ENCODE measurements around the gene GNAT3. TPM values are rescaled to one million over a fixed set of nuclear protein-coding genes. Genes with fewer than 3 reads are reported as not detected.

The GNAT3 gene
- total RNA-seq, 1 experiment from 2014 or later: not detected

- Histone ChIP-seq H3K4me3 (replicated peaks in 1 of 2; ENCODE audit: low read depth in 1 of 2, low read length in 2 of 2) (no peak overlapping the region), H3K27ac (ENCODE audit: low read depth, low read length) (no peak overlapping the region)
- intact Hi-C loops (cut with micrococcal nuclease): no loop called here
These were observed 28.9 kb downstream of the GNAT3 start for GRCh38 chr7:80482950-80483349.

More at GRCh38 chr7:80482950-80483349, 28.9 kb downstream of the GNAT3 start:
- H3K27me3 ChIP-seq (ENCODE audit: insufficient read depth, low read length): no peaks in the 10 kb centered on the region
- ChIA-PET RAD21 (ENCODE audit: low non-redundant PET in 1 of 2, low total read pairs in 2 of 2, uncharacterized antibody in 2 of 2, unreplicated experiment in 2 of 2) (no interaction called here), CTCF (no interaction called here), POLR2A (no interaction called here)
- TF ChIP-seq, protein P1, sequence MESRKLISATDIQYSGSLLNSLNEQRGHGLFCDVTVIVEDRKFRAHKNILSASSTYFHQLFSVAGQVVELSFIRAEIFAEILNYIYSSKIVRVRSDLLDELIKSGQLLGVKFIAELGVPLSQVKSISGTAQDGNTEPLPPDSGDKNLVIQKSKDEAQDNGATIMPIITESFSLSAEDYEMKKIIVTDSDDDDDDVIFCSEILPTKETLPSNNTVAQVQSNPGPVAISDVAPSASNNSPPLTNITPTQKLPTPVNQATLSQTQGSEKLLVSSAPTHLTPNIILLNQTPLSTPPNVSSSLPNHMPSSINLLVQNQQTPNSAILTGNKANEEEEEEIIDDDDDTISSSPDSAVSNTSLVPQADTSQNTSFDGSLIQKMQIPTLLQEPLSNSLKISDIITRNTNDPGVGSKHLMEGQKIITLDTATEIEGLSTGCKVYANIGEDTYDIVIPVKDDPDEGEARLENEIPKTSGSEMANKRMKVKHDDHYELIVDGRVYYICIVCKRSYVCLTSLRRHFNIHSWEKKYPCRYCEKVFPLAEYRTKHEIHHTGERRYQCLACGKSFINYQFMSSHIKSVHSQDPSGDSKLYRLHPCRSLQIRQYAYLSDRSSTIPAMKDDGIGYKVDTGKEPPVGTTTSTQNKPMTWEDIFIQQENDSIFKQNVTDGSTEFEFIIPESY (IDR thresholded peaks at IDR 0.05; ENCODE audit: extremely low read depth, insufficient replicate concordance, low read length): no peak
- TF ChIP-seq JUND (IDR thresholded peaks at IDR 0.05) (no peak), ZFX (IDR thresholded peaks at IDR 0.05) (no peak), EZH2 (IDR thresholded peaks at IDR 0.05) (no peak), ELF1 (IDR thresholded peaks at IDR 0.05; ENCODE audit: borderline replicate concordance, low read depth) (no peak), SIN3A (IDR thresholded peaks at IDR 0.05; ENCODE audit: low read depth) (no peak), SRF (IDR thresholded peaks at IDR 0.05; ENCODE audit: low read depth) (no peak), CTCF (IDR thresholded peaks at IDR 0.05 in 2 of 3, conservative IDR thresholded peaks at IDR 0.05 in 1 of 3; ENCODE audit: borderline replicate concordance in 1 of 3, insufficient read depth in 1 of 3, low read depth in 2 of 3, low read length in 2 of 3) (no peak), POLR2AphosphoS5 (IDR thresholded peaks at IDR 0.05; ENCODE audit: low read depth, low read length) (no peak), YY1 (IDR thresholded peaks at IDR 0.05; ENCODE audit: extremely low read depth, insufficient replicate concordance, low read depth, low read length) (no peak), ZNF274 (IDR thresholded peaks at IDR 0.05; ENCODE audit: low read depth, low read length) (no peak), FOSL1 (IDR thresholded peaks at IDR 0.05; ENCODE audit: low read depth) (no peak), POLR2A (IDR thresholded peaks at IDR 0.05; ENCODE audit: borderline replicate concordance, extremely low read depth, insufficient read depth, insufficient read length) (no peak), CBX3 (IDR thresholded peaks at IDR 0.05; ENCODE audit: low read depth) (no peak)
- TF ChIP-seq, protein P2, sequence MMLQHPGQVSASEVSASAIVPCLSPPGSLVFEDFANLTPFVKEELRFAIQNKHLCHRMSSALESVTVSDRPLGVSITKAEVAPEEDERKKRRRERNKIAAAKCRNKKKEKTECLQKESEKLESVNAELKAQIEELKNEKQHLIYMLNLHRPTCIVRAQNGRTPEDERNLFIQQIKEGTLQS (IDR thresholded peaks at IDR 0.05): no peak
- peaks cover 9 to 19% of the 10 kb centered on the region in 2 experiments for H3K4me1 ChIP-seq (ENCODE audit: control insufficient read depth in 1 of 2, insufficient read depth in 2 of 2, low read length in 2 of 2)
- ATAC-seq: no peak
- no peaks in the 10 kb centered on the region for H4K20me1 ChIP-seq (ENCODE audit: insufficient read depth)
- BruUV-seq (replicated peaks): no TSS peak
- H3K9me3 ChIP-seq (ENCODE audit: control insufficient read depth in 1 of 2, insufficient read depth in 1 of 2, low read depth in 1 of 2, low read length in 2 of 2): peaks cover 0 to 4% of the 10 kb centered on the region in 2 experiments; a peak in 1 of 4 replicates
- H3K36me3 ChIP-seq (ENCODE audit: control insufficient read depth in 1 of 2, insufficient read depth in 2 of 2, low read length in 2 of 2): peaks cover 0 to 4% of the 10 kb centered on the region in 2 experiments; a peak in 1 of 4 replicates
- no peak overlapping the region for H3K4me2 ChIP-seq (ENCODE audit: low read length)
- no peak overlapping the region for H2AFZ ChIP-seq (ENCODE audit: low read depth, low read length, poor library complexity, severe bottlenecking)
- DNase-seq (ENCODE audit: low read depth, low spot score): no peak
- H3K9ac ChIP-seq (ENCODE audit: low read length): no peak overlapping the region
- no peaks in the 10 kb centered on the region for H3K9me2 ChIP-seq (ENCODE audit: insufficient read depth)
- H3K79me2 ChIP-seq (ENCODE audit: insufficient read depth, low read length): no peaks in the 10 kb centered on the region

Data from HCT116 (cell line).